Eye (tissue), 1 donor: ENCODE data around the gene KLHL17.
A peak's percentile ranks its signal among the peaks of the same experiment; 100 is the strongest.

Experiments
- DNase-seq: peaks from one replicate; pipeline ENCODE4 v3.0.0-alpha.2; 2015

Gene KLHL17

DNA sequence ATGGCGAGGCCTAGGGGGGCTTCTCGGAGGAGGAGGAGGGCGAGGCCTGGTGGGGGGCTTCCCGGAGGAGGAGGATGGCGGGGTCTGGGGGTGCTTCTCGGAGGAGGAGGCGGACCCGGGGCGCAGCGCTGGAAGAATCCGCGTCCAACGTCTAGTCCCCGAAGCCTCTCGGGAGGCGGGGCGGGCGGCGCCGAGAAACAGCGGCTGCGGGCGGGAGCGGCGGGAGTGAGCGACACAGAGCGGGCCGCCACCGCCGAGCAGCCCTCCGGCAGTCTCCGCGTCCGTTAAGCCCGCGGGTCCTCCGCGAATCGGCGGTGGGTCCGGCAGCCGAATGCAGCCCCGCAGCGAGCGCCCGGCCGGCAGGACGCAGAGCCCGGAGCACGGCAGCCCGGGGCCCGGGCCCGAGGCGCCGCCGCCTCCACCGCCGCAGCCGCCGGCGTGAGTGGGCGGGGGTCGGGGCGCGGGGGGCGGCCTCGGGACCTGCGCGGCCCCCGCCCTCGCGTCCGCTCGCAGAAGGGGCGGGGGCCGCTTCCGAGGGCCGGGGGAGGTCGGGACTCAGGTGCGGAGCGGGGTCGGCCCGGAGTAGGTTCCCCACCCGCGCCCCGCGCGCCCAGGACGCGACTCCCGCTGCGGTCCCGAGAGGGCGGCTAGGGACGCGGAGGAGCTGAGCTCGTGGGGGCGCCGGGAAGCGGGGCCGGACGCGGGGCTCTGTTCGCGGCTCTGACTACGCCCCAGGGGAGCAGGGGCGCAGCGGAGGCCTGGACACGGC lies at the start of gene KLHL17:
KLHL17 (plus strand) TSS at position 222 of the 769 bp plus-strand sequence; CDS start at position 332, 110 bp downstream.
- peak; percentile 85 for DNase-seq

GRCh38 chr1:910881-911721 lies 49.3 kb upstream of the KLHL17 start:
- DNase-seq = peak; percentile 30

DNA sequence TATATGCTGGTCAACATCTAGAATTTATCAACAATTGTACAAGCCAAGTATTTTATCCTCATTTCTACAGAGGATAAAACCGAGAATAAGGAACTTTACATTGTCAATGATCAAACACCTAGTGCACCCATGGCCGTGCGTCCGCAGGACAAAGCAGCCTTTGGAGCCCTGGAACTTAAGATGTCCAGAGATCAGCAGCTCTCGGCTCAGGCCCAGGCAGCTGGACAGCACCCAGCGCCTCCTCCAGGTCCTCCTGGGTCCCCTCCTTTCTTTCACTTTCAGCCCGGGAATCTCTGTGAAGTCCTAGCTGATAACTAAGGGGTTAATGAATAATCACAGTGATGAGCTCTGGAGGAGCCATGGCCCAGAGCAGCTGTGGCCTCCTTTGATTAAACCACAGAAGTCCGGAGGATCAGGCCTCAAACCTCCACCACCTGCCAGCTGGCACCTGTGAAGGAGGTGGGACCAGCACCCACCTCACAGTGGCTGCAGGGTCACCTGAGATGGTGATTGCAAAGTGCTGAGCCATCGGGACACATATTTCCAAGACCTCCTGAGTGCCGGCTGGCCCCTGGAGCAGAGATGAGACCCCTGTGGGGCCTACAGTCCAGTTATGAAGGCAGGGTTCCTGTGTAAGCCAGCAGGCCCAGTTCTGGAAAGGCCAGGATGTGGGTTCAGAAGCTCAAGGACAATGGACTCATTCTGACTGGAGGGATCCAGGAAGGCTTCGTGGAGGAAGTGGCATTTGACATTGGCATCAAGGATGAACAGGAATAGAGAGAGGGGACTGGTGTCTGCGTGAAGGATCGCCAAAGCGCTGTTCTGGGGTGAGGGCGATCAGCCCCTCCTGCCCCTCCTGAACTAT lies 48.3 kb upstream of the KLHL17 start:
- peak; percentile 33 for DNase-seq

GRCh38 chr1:912740-913301 lies 47.6 kb upstream of the KLHL17 start:
- peak; percentile 19 for DNase-seq

DNA sequence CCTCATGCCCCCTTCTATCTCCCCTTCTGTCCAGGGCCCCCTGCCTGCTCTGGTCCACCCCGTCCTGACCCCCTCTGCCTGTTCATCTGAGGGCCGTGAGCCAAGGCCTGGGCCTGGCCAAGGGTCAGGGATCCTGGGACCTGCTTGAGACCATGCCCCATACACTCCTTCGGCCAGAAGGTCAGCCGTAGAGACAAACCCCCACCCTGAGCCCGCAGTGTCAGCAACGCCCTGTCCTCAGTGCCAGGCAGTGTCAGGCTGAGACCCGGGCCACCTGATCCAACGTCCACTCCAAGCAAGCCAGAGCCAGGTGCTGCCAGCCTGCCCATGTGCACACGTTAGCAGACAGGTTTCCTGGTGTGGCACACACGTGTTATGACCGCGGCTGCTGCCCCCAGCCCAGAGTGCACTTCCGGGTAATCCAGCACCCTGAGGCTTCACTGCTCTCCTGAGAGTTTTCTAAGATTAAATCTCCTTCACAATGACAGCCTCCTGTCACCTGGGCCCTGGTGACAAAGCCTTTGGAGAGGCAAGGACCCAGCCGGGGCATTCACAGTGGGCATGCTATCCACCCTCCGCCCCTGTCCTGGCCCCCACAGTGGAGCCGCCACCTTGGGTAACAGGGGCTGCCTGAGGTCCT lies 46.8 kb upstream of the KLHL17 start:
- DNase-seq = peak; percentile 2

- DNase-seq = no peak
These were observed 46.1 kb upstream of the KLHL17 start for GRCh38 chr1:914131-914890.

- no peak for DNase-seq
These were observed 45.5 kb upstream of the KLHL17 start for GRCh38 chr1:914891-915280.

DNA sequence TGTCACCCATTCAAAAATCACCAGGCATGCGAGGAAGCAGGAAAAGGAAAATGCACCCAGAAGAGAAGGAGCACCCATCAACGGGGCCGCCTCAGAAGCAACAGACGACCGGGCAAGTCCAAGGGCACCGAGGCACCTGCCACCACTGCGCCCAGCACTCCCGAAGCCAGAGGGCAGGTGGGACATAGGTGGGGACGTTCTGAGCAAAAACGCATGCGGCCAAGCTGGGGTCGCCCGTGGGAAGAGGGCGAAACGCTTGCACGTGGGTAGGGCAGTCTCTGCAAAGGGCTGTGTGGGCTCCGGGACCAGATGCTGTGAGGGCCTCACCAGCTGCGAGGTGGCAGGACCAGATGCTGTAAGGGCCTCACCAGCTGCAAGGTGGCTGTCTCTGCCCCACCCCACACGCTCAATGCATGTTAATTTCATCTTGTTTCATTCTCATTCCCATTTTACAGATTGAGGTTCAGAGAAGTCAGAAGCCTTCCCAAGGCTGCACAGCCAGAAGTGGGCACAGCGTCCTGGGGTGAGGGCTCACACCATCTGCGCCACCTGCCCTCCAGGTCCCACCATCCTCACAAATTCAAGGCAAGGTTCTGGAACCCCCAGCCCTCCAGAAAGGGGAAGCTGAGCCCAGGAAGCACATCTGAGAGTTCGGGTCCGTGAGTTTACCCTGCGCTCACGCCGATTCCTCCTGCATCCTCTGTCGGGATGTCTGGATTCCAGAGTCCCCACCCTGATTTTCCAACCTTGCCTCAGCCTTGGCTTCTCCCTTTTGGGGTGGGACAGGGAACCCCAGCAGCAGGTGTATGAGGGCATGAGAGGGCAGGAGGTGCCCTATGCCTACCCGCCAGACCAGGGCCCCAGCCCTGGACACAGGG lies 44.9 kb upstream of the KLHL17 start:
- DNase-seq = no peak

DNA sequence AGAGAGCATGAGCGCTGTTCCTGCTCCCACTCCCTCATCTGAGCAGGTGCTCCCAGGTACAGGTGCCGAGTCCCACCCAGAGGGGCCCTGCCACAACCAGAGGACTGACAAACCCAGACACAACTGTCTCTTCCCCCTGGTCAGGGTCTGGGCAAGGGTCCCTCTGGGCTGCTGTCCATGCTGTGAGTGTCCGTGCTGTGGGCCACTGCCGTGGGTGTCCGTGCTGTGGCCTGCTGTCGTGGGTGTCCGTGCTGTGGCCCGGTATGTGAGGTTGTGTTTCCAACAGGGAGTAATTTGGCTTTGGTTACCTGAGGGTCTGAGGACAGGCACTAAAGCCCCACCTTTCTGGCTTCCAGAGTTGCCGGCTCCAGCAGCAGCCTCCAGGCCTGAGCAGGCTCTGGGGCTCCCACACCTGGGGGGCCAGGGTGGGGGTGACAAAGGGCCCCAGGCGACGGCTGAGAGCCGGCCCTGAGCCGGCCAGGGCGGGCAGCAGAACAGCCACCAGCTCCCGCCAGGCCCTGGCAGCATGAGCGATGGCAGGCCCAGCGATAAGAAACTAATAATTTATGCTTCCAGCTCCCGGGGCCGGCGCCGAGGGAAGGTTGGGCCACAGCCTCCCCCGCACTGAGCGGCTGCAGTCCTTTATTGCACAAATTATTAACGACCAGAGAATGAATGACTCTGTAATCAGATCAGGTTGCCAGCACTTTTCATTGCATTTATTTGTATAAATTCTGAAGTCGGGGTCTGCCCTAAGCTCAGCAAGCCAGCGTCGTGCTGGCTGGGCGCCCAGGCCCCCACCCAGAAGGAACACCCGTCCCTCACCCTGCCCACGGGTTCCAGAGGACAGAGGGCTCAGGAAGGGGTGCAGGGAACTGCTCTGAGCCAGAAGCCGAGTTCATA lies 44.0 kb upstream of the KLHL17 start:
- peak; percentile 53 for DNase-seq

DNA sequence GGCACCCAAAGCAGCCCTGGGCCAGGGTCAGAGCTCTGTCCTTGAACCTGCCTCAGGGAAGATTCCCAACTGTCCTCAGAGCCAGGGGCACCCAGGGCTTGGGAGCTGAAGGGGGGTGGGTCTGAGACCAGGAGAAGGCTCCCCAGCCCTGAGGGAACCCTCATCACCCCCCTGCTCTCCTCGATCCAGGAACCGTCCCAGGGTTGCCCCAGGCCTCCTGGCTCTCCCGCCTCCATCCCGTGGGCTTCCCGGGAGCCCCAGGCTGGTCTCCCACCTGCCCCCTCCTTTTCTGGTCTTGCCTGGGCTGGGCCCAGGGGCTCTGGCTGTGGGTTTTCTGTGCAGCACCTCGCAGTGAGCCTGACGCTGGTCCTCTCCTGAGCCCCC lies 43.3 kb upstream of the KLHL17 start:
- DNase-seq = peak; percentile 33

- DNase-seq = peak; percentile 33
These were observed 42.8 kb upstream of the KLHL17 start for GRCh38 chr1:917466-918091.

DNA sequence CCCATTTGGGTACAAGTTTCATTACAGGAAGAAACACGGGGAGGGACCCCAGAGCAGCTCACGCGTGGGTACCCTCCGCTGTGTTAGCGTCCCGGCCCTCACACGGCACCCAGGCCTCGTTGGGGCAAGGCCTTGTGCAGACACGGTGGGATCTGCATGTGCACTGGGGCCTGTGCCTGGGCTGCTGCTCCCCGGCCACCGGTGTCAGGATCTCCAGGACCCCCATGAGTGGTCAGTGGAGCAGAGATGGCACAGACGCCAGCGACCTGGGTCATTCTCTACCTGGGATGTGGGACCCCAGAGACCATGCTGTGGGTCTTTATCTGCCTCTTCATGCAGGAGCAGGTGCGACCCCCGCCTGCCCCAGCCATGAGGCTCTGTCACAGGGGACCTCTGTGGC lies 42.0 kb upstream of the KLHL17 start:
- peak; percentile 7 for DNase-seq

DNA sequence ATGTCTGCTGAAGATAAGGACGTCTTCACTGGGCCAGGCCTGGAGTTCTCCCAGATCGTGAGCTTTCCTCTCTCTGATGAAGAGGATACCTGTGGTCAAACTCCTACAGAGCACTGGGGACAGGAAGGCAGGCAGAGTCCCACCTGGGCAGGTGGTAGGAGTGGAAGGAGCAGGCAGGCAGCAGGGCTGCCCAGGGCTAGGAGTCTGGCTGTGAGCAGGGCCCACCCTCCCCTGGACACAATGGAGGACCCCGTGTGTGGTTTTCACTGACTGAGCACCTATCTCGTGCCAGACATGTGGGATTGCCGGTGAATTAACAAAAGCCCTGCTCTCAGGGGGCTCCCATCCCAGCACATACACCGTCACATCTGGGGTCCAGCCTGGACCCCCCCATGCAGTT lies 41.5 kb upstream of the KLHL17 start:
- peak; percentile 11 for DNase-seq

DNA sequence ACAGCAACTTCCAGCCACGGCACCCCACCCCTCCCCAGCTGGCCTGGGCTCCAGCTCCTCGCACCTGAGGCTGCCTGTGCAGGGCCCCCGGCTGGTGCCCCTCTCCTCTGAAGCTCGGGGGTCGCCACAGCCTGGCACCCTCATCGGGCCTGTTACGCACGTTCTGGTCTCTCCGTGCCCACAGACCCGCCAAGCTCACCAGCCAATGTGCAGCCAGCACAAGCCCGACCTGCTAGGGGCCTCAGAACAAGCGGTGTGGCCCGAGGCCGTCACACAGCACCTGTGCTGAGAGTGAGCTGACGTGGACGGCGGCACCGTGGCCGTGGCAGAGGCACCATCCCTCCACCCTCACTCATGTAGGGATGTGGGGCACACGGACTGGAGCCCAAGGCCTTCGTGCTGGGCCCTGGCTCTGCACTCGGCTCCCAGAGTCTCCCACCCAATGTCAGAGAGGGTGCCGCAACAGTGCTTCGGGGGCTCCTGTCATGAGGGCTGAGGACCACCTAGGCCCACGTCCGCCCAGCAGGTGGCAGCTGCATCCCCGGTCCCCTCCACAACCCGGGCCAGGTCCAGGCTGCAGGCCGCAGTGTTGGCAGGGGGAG lies 41.0 kb upstream of the KLHL17 start:
- no peak for DNase-seq

GRCh38 chr1:920010-920409 lies 40.4 kb upstream of the KLHL17 start:
- no peak for DNase-seq

GRCh38 chr1:920521-920920 lies 39.9 kb upstream of the KLHL17 start:
- DNase-seq = no peak

GRCh38 chr1:921011-921837 lies 39.2 kb upstream of the KLHL17 start:
- peak; percentile 95 for DNase-seq
